ENCODE results near the gene GFM2. TPM values are rescaled to one million over a fixed set of nuclear protein-coding genes. Genes with fewer than 3 reads are reported as not detected.
"Not testable (repeated sequence)": the region's sequence is repeated elsewhere in the genome, so short reads cannot be mapped to it uniquely, and the experiment has no call there.

Gene GFM2
- total RNA-seq, 2 experiments from 2014 or later = 24.2 to 29.2 TPM

DNA sequence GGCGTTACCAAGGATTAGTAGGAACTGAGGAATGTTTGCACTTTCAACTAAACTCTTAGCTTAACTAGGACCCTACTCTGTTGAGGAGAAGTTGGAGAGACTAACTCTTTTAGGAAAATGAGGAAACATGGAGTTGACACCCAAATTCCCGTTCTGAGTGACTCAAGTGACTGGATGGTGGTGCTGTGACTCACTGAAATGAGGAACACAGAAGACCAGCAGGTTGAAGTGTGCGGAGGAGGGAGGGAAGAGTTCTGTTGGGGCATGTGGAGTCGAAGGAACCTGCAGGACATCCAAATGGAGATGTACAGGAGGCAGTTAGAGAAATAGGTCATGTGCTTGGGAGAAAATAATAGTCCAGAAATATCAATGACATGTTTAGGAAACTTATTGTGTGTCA, 73.7 kb downstream of the GFM2 start:
- H3K36me3 Mint-ChIP-seq (ENCODE audit: low read depth) = peaks cover 38% of the 10 kb centered on the region
- ChIA-PET CTCF (interaction anchor here (1.0 kb wide), 1 partner anchor 11 kb away, joined by 3 read pairs; no protein-coding TSS in a partner anchor), POLR2A (interaction anchor here (1.3 kb wide), 1 partner anchor 8 kb away, joined by 3 read pairs; the partner anchor contains the start of gene HEXB)
- no peaks in the 10 kb centered on the region for H3K27me3 Mint-ChIP-seq (ENCODE audit: low read depth)
- no peaks in the 10 kb centered on the region for H3K9me3 Mint-ChIP-seq (ENCODE audit: insufficient read depth)
- H3K4me1 Mint-ChIP-seq (ENCODE audit: low read depth) = peaks cover 5% of the 10 kb centered on the region
- no peak overlapping the region for H3K27ac Mint-ChIP-seq
- ATAC-seq (no peak), DNase-seq (no peak)
- no peak overlapping the region for H3K4me3 Mint-ChIP-seq

DNA sequence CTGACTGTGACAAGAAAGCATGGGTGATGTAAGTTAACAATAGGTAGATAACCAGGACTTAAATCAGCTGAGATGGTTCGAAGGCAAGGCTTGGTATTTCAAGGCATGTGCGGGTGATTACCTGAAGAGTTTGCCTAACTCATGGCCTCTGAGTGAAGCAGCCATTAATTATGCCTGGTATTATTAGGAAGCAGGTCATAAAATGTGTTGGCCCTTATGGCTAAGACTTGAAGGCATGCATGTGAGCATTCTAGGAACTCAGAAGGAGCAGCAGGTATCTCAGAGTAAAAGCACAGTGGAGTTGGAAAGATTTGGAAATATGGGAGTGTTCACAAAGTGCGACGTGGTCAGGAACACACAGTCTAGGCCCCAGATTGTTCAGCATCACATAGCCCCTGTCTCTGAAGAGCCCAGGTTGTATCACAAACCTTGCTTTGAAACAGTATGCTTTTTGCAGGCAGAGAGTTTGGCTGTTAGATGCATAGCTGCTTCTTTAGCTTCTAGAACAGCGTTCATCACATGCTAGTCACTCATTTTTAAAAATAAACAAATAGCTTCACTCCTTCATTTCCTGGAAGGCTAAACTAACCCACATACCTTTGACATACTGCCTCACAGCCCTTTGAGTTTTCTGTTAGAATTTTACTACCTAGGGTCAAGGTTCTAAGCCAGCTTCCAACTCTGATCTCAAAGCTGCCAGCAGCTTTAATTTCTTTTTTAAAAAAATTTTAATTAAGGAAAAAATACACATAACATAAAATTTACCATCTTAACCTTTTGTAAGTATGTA, 79.8 kb downstream of the GFM2 start:
- H3K27ac Mint-ChIP-seq = no peak overlapping the region
- CTCF ChIA-PET = interaction anchor here (1.1 kb wide), 1 partner anchor 79 kb away, joined by 3 read pairs; the partner anchor contains the start of genes GFM2 and NSA2
- peaks cover 20% of the 10 kb centered on the region for H3K36me3 Mint-ChIP-seq (ENCODE audit: low read depth)
- POLR2A ChIA-PET = no interaction called here
- H3K27me3 Mint-ChIP-seq (ENCODE audit: low read depth) = peaks cover 7% of the 10 kb centered on the region
- DNase-seq (no peak), ATAC-seq (no peak)
- peak overlapping the region; percentile 75 for H3K4me3 Mint-ChIP-seq
- H3K9me3 Mint-ChIP-seq (ENCODE audit: insufficient read depth) = no peaks in the 10 kb centered on the region
- peaks cover 29% of the 10 kb centered on the region for H3K4me1 Mint-ChIP-seq (ENCODE audit: low read depth)

DNA sequence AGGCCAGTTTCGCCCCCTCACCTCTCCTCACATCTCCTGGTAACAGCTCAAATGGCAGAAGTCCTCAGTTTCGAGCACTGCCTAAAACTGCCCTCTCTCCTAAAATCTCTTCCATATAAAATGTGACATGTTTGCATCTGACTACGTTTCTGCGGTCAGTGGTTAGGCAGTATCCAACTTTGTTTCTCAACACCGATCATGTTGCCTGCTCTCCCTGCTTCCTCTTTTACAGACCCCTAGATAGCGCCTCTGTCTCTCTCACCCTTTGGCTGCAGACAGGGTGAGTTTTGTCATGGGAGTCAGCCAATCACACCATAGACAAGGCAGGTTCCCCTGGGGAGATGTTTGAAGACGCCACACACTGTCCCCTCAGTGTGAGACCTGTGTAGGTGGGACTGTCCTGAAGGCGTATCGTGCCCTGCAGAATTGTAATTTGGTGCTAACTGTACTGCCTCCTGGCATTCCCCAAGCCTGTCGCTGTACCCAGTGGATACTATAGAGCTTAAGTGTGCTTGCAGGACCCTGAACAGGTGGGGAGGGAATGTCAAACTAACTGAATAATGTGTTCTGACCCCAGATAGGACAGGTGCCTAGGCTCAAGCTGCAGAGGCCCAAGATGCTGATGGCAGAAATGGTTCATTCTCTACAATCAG, 80.8 kb downstream of the GFM2 start:
- POLR2A ChIA-PET = interaction anchor here (1.4 kb wide), 1 partner anchor 8 kb away, joined by 3 read pairs; no protein-coding TSS in a partner anchor
- DNase-seq = peak; percentile 22
- peaks cover 20% of the 10 kb centered on the region for H3K36me3 Mint-ChIP-seq (ENCODE audit: low read depth)

DNA sequence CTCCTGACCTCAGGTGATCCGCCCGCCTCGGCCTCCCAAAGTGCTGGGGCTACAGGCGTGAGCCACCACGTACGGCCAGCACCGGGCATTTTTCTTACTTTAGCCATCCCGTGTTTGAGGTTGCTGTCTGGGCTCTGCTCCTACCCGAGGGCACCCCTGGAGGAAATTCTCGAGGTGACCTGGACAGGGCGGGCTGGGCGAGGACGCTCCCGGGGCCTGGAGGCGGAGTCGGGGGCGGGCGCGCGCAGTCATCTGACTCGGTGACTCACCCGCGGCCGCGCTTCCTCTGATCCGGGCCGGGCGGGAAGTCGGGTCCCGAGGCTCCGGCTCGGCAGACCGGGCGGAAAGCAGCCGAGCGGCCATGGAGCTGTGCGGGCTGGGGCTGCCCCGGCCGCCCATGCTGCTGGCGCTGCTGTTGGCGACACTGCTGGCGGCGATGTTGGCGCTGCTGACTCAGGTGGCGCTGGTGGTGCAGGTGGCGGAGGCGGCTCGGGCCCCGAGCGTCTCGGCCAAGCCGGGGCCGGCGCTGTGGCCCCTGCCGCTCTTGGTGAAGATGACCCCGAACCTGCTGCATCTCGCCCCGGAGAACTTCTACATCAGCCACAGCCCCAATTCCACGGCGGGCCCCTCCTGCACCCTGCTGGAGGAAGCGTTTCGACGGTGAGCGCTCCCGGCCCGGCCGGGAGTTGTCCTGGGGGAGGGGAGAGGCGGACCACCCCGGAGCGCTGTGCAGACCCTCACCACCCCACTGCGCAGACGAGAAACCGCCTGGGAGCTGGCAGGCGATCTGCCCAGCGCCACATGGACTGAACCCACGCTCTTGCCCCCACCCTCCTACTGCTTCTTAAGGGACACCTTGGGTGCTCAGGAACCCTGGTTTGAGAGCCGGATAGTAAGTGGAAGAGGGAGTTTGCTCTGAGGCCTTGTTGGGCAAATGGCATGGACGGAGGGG, 81.7 kb downstream of the GFM2 start, which contains the start of gene HEXB:
TSS of gene HEXB (plus strand) at position 334 of the 952 bp plus-strand sequence. CDS start at position 362, 28 bp downstream.
- ATAC-seq = peak; percentile 94
- ChIA-PET POLR2A (interaction anchor here (1.4 kb wide), 1 partner anchor 9 kb away, joined by 3 read pairs; no protein-coding TSS in a partner anchor), CTCF (no interaction called here)
- H3K36me3 Mint-ChIP-seq (ENCODE audit: low read depth) = peaks cover 17% of the 10 kb centered on the region
- H3K27me3 Mint-ChIP-seq (ENCODE audit: low read depth) = peaks cover 17% of the 10 kb centered on the region
- peak within 1 kb of the TSS; percentile 75 for H3K4me3 Mint-ChIP-seq
- peak; percentile 88 for DNase-seq
- peaks cover 29% of the 10 kb centered on the region for H3K4me1 Mint-ChIP-seq (ENCODE audit: low read depth)
- peak within 1 kb of the TSS; percentile 57 for H3K27ac Mint-ChIP-seq
- H3K9me3 Mint-ChIP-seq (ENCODE audit: insufficient read depth) = no peaks in the 10 kb centered on the region

More for the DNA sequence above, 80.8 kb downstream of the GFM2 start:
- CTCF ChIA-PET = interaction anchor here (1.1 kb wide), 1 partner anchor 81 kb away, joined by 3 read pairs; the partner anchor contains the start of genes GFM2 and NSA2
- peak; percentile 14 for ATAC-seq
- peak overlapping the region; percentile 57 for H3K27ac Mint-ChIP-seq
- peak overlapping the region; percentile 75 for H3K4me3 Mint-ChIP-seq
- no peaks in the 10 kb centered on the region for H3K9me3 Mint-ChIP-seq (ENCODE audit: insufficient read depth)
- H3K27me3 Mint-ChIP-seq (ENCODE audit: low read depth) = peaks cover 7% of the 10 kb centered on the region
- H3K4me1 Mint-ChIP-seq (ENCODE audit: low read depth) = peaks cover 29% of the 10 kb centered on the region

DNA sequence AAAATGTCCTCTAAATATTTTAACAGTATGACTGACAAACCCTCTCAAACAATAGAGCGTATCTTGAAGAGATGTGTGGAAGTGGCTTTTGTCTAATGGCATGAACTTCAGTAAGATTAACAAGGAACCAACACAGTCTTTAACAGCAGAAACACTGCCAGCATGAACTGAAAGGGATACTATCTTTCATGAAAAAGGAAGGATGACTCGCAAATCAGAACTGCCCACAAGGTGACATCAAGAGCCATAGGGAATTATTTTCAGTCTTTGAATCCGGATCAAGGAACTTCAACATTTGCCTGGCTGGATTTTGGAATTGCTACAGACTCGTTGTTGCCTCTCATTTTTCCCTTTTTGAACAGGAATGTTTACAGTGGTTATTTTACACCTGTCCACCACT, 87.0 kb downstream of the GFM2 start:
- ATAC-seq (no peak), DNase-seq (no peak)
- Mint-ChIP-seq H3K27me3 (ENCODE audit: low read depth) (peaks cover 31% of the 10 kb centered on the region), H3K9me3 (ENCODE audit: insufficient read depth) (no peaks in the 10 kb centered on the region), H3K27ac (no peak overlapping the region), H3K4me1 (ENCODE audit: low read depth) (peaks cover 6% of the 10 kb centered on the region), H3K4me3 (no peak overlapping the region), H3K36me3 (ENCODE audit: low read depth) (no peaks in the 10 kb centered on the region)
- CTCF ChIA-PET = no interaction called here
- POLR2A ChIA-PET = no interaction called here

DNA sequence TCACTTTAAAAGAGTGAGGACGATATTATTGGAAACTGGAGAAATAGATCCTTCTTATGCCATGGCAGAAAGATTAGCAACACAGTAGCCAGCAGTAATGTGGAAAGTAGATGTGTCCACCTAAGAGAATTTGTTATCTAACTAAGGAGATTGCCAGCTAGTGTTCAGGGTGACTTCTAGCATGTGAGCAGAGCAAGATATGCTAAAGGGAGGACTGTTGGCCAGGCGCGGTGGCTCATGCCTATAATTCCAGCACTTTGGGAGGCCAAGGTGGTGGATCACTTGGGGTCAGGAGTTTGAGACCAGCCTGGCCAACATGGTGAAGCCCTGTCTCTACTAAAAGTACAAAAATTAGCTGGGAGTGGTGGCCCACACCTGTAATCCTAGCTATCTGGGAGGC, 87.6 kb downstream of the GFM2 start:
- H3K27ac Mint-ChIP-seq; POLR2A ChIA-PET; H3K36me3 Mint-ChIP-seq (ENCODE audit: low read depth); DNase-seq; H3K9me3 Mint-ChIP-seq (ENCODE audit: insufficient read depth); CTCF ChIA-PET; H3K4me1 Mint-ChIP-seq (ENCODE audit: low read depth); H3K4me3 Mint-ChIP-seq; ATAC-seq: not testable (repeated sequence)
- H3K27me3 Mint-ChIP-seq (ENCODE audit: low read depth) = peaks cover 31% of the 10 kb centered on the region

DNA sequence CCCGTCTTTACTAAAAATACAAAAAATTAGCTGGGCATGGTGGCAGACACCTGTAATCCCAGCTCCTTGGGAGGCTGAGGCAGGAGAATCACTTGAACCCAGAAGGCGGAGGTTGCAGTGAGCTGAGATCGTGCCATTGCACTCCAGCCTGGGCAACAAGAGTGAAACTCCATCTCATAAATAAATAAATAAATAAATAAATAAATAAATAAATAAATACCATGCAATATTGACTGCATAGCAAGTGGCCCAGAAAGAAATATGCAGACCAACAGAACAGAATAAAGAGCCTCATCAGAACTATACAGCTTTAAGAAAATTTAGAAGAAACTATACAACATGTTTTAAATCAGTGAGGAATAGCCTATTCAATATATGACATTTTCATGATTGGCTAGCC, 88.8 kb downstream of the GFM2 start:
- H3K27me3 Mint-ChIP-seq (ENCODE audit: low read depth) = peaks cover 30% of the 10 kb centered on the region
- DNase-seq; CTCF ChIA-PET; H3K9me3 Mint-ChIP-seq (ENCODE audit: insufficient read depth); POLR2A ChIA-PET; ATAC-seq; H3K27ac Mint-ChIP-seq; H3K4me3 Mint-ChIP-seq; H3K36me3 Mint-ChIP-seq (ENCODE audit: low read depth); H3K4me1 Mint-ChIP-seq (ENCODE audit: low read depth): not testable (repeated sequence)

DNA sequence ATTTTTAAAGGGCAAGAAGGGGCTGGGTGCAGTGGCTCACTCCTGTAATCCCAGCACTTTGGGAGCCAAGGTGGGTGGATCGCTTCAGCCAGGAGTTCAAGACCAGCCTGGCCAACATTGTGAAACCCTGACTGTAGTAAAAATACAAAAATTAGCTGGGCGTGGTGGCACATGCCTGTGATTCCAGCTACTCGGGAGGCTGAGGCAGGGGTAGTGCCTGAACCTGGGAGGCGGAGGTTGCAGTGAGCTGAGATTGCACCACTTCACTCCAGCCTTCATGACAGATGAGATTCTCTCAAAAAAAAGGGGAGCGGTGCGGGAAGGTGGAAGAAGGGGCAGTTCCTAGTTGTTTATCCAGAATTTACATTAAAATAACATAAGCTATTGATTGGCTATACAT, 90.5 kb downstream of the GFM2 start:
- H3K27ac Mint-ChIP-seq; ATAC-seq; H3K4me1 Mint-ChIP-seq (ENCODE audit: low read depth); POLR2A ChIA-PET; DNase-seq; H3K36me3 Mint-ChIP-seq (ENCODE audit: low read depth); H3K9me3 Mint-ChIP-seq (ENCODE audit: insufficient read depth); H3K4me3 Mint-ChIP-seq: not testable (repeated sequence)
- H3K27me3 Mint-ChIP-seq (ENCODE audit: low read depth) = peaks cover 29% of the 10 kb centered on the region
- CTCF ChIA-PET = interaction anchor here (0.9 to 1.2 kb wide), 2 partner anchors 561 to 589 kb away, joined by 4 read pairs; partner anchors contain the start of gene ANKRD31

DNA sequence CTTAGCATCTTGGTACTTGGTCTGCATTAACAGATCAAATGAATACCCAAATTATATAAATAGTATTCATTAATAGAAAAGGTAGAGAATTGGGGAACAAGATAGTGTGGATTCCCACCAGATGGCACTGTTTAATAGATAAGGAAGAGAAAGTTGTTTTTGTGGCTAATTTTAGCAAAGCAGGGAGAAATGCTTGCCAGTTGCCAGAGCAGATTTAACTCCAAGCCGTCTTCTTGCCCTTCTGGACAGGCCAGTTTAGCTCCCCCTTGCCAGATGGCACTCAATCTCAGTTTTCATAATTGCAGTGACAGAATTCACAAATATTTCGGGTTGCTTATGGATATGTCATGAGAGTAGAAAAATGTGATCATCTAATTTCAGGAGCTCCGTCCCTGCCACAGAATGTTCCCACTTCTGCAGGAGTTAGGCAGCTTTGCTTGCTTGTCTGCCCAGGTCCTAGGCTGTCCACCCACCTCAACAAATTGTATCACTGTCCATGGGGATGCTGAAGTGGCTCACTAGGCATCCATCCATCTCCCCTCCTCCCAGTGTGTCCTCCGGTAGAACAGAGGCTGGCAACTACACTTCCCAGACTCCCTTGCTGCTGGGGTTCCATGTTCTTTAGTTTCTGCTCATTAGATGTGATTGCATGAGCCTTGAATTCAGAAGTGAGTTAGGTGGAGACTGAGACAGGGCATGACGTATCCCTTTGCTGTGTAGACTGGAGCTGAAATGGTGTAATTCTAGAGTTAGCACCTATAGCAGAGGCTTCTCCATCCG, 93.7 kb downstream of the GFM2 start:
- ChIA-PET POLR2A (no interaction called here), CTCF (interaction anchor here (0.7 to 1.2 kb wide), 2 partner anchors 10 to 376 kb away, joined by 3 to 4 read pairs; no protein-coding TSS in a partner anchor)
- H3K9me3 Mint-ChIP-seq (ENCODE audit: insufficient read depth) = no peaks in the 10 kb centered on the region
- no peak for DNase-seq
- no peak overlapping the region for H3K27ac Mint-ChIP-seq
- no peaks in the 10 kb centered on the region for H3K36me3 Mint-ChIP-seq (ENCODE audit: low read depth)
- no peak overlapping the region for H3K4me3 Mint-ChIP-seq
- no peaks in the 10 kb centered on the region for H3K4me1 Mint-ChIP-seq (ENCODE audit: low read depth)
- ATAC-seq = no peak
- H3K27me3 Mint-ChIP-seq (ENCODE audit: low read depth) = peaks cover 15% of the 10 kb centered on the region

DNA sequence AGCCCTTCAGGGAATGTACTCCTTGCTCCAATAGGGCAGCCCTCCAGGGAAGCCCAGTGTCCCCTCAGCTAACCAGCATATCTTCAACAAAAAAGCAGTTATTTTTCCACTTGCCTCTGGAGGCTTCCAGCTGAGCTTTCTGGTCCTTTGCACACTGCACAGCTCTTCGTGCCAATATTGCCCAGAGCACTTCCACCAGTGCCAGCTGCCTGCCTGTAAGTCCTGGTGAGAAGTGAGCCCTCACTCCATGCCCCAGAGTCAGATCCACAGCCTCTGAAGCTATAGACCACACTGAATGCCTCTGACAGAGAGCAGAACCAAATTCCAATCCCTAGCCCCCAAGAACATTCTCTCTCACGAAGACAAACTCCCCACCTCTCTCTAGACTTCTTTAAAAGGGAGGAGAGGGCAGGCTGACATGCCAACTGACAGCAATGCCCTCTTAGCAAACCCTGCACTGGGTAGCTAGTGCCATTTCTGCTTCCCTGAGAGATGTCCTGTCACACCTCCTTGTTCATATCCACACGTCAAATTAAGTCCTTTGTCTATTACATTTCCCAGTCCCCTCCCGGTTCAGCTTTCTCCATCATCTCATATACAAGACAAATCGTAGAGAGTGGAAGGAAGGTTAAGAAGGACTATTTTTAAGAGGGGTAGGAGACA, 94.6 kb downstream of the GFM2 start:
- DNase-seq = no peak
- no peaks in the 10 kb centered on the region for H3K36me3 Mint-ChIP-seq (ENCODE audit: low read depth)
- ChIA-PET CTCF (interaction anchor here (0.8 to 1.2 kb wide), 3 partner anchors 10 to 263 kb away, joined by 3 to 4 read pairs (median 3); no protein-coding TSS in a partner anchor), POLR2A (no interaction called here)
- H3K27me3 Mint-ChIP-seq (ENCODE audit: low read depth) = peaks cover 16% of the 10 kb centered on the region
- H3K4me3 Mint-ChIP-seq = no peak overlapping the region
- no peaks in the 10 kb centered on the region for H3K9me3 Mint-ChIP-seq (ENCODE audit: insufficient read depth)
- ATAC-seq = no peak
- no peaks in the 10 kb centered on the region for H3K4me1 Mint-ChIP-seq (ENCODE audit: low read depth)
- H3K27ac Mint-ChIP-seq = no peak overlapping the region
